ENCODE measurements around the gene BIRC6.
"Not testable (repeated sequence)": the region's sequence is repeated elsewhere in the genome, so short reads cannot be mapped to it uniquely, and the experiment has no call there.

The BIRC6 gene

DNA sequence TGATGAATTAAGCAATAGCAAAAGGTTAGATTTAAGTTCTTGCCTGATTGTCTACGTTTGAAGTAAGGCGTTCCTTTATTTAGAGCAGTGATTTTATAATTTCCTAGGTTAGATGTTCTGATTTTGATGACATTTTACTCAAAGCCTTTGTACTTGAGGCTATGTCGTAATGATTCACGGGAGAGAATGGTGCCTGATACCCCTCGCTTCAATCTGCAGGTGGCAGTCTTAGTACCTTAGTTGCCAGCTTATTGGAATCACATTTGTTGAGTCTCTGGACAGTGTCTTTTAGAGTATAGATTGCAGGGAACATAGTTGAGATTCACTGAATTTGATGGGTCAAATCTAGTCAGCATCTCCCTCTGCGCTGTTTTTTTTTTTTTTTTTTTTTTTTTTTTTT, 89.5 kb downstream of the BIRC6 start:
- in situ Hi-C loops (cut with MboI; ENCODE audit: low sequenced_read_pairs): no loop called here

DNA sequence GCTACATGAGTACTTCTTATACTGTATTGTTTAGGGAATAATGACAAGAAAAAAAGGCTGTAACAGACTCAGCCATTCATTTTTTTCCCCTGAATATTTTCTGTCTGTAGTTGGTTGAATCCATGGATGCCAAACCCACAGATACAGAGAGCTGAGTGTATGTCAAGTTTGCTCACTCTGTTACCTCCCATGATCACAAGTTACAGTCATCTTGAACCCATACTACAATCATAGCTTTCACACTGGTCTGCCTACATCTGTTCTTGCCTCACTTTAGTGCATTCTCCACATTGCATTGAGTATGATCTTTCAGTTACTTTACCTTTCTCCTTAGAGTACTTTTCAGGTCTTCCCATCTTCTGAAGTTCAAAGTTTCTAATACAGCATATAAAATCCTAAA, 94.0 kb downstream of the BIRC6 start:
- in situ Hi-C loops (cut with MboI; ENCODE audit: low sequenced_read_pairs): no loop called here

DNA sequence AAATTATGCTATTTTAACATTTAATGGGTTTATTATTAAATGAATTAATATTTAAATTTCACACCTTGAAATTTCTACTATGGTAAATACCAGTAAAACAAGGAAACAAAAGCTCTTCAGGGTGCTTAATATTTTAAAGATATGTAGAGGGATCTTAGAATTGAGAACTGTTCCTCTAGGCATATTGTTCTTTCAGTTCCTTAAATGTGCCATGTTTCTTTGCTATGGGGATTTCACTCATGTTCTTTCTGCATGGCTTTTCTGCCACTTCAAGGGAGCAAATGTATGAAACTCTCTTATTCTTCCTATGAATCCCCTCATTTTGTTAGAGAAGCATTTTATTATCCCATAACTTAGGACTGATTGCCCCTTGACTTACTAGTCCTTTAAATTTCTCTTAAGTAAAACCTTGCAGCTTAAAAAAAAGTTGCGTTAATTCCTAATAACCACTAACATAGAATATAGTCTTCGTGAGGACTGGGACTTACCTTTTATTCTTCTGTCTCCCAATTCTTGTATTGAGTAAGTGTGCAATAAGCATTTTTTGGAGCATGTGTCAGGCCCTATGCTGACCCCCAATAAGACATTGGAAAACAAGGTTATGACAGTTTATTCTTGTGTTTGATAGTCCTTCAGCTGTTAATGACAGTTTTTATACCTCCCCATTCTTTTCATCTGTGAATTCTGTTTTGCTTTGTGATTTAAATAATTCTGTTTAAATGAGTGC, 95.7 kb downstream of the BIRC6 start:
- in situ Hi-C loops (cut with MboI; ENCODE audit: low sequenced_read_pairs): no loop called here

DNA sequence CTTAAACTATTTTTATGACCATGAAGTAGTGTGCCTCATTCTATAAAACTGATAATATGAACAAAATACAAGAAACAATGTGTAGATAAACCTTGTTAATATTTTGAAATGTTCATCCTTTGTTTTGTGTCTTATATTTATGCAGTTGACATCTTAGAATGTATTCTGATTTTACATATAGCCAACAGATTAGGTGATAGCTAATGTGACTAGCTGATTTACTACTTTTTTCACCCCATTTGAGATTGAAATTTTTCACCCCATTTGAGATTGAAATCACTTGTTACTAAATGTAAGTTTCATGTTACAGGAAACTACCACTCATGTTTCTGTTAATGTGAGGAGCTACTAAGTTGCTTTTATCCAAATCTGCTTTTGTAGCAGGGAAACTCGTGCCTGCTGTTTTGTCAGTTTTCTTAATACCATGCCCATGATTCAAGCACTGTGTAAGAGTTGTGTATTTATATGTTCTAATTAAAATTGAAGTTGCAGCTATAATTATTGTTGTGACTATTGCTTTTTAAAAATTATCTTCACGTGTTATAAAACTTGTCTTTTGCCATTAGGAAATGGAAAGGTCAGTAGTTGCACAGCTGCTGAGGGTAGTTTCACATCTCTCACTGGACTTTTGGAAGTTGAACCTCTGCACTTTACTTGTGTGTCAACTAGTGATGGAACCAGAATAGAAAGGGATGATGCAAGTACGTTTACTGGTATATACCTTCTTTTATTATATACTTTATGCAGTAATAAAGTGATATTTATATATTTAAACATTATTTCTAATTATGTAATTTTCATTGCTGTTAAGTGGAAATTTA, 96.6 kb downstream of the BIRC6 start:
- in situ Hi-C loops (cut with MboI; ENCODE audit: low sequenced_read_pairs): no loop called here

DNA sequence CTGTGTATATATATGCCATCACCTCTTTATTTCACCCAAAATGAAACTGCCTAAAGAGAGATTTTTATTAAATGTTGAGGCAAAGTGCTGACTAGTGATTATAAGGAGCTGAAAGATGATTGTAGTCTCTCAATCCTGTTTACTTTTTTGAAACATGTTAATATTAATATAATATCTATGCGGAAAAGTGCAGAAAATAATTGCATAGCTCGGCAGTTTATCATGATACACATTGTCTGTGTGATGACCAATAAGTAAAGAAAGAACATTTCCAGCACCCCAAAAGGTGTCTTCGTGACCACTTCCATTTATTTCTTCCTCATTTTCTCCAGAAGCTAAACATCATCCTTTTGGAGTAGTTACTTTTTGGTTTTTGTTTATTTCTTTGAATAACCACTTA, 99.0 kb downstream of the BIRC6 start:
- in situ Hi-C loops (cut with MboI; ENCODE audit: low sequenced_read_pairs): no loop called here

GRCh38 chr2:32456808-32457207, 100.0 kb downstream of the BIRC6 start:
- in situ Hi-C loops (cut with MboI; ENCODE audit: low sequenced_read_pairs): no loop called here

DNA sequence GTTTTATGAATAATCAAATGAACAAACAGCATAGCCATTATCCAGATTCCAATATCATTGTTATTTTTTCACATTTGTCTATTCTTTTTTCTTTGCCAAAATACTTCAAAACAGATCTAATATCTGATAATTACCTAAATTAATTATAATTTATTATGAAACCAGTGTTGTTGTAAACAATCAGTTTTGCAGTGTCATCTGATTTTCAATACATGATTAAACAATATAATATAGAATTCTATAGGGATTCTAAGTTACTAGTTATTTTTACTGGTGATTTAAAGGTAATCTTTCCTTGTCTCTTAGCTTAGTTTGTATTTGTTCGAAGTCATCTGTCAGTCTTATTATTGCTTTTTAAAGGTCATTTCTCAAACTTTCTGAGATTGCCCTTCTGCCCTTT, 101.0 kb downstream of the BIRC6 start:
- in situ Hi-C loops (cut with MboI; ENCODE audit: low sequenced_read_pairs): no loop called here

GRCh38 chr2:32460861-32461260, 104.0 kb downstream of the BIRC6 start:
- in situ Hi-C loops (cut with MboI; ENCODE audit: low sequenced_read_pairs): not testable (repeated sequence)

DNA sequence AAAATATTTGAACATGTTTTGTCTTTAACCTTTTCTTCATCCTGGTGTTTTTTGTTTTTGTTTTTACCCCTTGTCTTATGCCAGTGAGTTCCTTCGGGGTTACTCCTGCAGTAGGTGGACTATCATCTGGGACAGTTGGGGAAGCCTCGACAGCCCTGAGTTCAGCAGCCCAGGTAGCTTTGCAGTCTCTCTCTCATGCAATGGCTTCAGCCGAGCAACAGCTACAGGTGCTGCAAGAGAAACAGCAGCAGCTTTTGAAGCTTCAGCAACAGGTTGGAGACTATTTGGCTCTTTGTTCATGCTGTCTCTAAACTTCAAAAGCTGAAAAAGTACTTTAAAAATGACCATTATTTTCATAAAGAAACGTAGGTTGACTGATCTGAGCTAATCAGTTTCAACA, 106.3 kb downstream of the BIRC6 start:
- in situ Hi-C loops (cut with MboI; ENCODE audit: low sequenced_read_pairs): no loop called here

DNA sequence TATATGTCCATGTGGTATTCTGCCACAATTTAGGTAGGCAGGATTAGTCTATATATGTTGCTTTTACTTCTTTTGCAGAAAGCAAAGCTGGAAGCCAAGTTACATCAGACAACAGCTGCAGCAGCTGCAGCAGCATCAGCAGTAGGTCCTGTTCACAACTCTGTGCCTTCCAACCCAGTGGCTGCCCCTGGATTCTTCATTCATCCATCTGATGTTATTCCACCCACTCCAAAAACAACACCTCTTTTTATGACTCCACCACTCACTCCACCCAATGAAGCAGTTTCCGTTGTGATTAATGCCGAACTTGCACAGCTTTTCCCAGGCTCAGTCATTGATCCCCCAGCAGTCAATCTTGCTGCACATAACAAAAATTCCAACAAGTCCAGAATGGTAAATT, 107.6 kb downstream of the BIRC6 start:
- in situ Hi-C loops (cut with MboI; ENCODE audit: low sequenced_read_pairs): no loop called here

- in situ Hi-C loops (cut with MboI; ENCODE audit: low sequenced_read_pairs): no loop called here
These were observed 115.8 kb downstream of the BIRC6 start for GRCh38 chr2:32472605-32473004.

GRCh38 chr2:32474381-32474780, 117.6 kb downstream of the BIRC6 start:
- in situ Hi-C loops (cut with MboI; ENCODE audit: low sequenced_read_pairs): no loop called here

GRCh38 chr2:32478889-32479620, 122.2 kb downstream of the BIRC6 start:
- in situ Hi-C loops (cut with MboI; ENCODE audit: low sequenced_read_pairs): no loop called here

- in situ Hi-C loops (cut with MboI; ENCODE audit: low sequenced_read_pairs): no loop called here
These were observed 123.2 kb downstream of the BIRC6 start for GRCh38 chr2:32479993-32480392.

DNA sequence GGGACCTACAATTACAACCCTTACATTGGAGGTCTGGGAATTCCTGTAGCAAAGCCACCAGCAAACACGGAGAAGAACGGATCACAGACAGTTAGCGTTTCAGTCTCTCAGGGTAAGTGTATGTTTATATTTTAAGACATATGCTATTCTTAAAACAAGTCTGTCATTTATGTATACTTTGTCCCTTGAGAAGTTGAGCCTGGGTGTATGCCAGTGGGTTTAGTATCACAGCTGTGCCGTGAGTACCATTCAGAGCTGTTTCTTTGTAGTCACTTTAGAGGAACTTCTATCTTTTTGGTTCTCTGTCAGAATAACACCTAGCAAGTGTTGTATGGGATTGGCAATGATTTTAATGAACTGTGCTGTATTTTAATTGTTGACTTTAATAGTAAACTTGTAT, 125.6 kb downstream of the BIRC6 start:
- in situ Hi-C loops (cut with MboI; ENCODE audit: low sequenced_read_pairs): no loop called here

- in situ Hi-C loops (cut with MboI; ENCODE audit: low sequenced_read_pairs): no loop called here
These were observed 128.1 kb downstream of the BIRC6 start for GRCh38 chr2:32484937-32485336.

GRCh38 chr2:32485399-32485798, 128.6 kb downstream of the BIRC6 start:
- in situ Hi-C loops (cut with MboI; ENCODE audit: low sequenced_read_pairs): no loop called here

DNA sequence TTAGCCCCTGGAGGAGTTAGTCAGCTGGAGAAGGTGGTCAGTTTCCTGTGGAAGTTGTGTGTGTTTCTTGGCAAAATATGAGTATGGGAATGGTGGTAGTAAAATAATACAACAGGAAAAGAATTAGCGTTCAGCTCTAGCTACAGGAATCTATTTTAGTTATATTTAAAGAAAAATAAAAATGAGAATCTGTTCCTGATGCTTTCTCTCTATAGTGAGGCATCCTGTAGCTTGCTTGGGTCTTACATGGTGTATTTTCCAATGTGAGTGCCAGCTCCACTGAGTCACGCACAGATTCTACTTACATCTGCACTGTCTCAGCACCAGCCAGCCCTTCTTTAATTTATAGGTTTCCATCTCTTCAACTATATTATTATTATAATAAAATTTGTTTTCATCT, 132.2 kb downstream of the BIRC6 start:
- in situ Hi-C loops (cut with MboI; ENCODE audit: low sequenced_read_pairs): no loop called here

- in situ Hi-C loops (cut with MboI; ENCODE audit: low sequenced_read_pairs): no loop called here
These were observed 134.5 kb downstream of the BIRC6 start for GRCh38 chr2:32491346-32491745.

DNA sequence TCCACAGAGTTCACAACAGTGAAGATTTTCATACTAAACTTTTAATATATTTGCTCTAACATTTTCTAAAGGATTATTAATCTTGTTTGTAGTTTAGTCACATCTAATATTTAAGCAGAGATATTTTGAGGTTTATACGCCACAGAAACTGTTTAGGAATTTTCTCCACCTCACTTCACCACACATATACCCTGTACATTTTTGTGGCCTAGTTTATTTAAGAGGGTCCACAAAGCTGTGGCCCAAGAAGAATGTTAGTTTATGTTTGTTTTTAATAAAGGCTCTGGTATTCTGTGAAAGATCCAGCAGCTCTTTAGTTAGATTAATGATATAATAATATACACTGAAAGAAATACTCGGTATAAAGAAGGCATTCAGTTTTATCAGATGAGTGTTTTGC, 138.3 kb downstream of the BIRC6 start:
- in situ Hi-C loops (cut with MboI; ENCODE audit: low sequenced_read_pairs): no loop called here

- in situ Hi-C loops (cut with MboI; ENCODE audit: low sequenced_read_pairs): no loop called here
These were observed 139.8 kb downstream of the BIRC6 start for GRCh38 chr2:32496662-32497061.

DNA sequence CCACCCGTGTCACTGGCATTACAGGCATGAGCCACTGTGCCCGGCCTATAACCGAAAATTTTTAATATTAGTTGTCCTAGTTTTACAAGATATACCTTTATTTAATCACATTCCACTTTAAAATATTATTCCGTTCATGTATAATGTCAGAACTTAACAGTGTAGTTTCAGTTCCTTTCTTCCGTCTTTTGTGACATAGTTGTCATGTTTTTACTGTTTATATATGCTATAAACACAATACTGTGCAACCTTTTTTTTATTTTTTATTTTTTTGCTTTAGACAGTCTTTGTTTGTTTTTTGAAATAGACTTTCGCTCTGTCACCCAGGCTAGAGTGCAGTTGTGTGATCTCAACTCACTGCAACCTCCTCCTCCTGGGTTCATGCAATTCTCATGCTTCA, 141.5 kb downstream of the BIRC6 start:
- in situ Hi-C loops (cut with MboI; ENCODE audit: low sequenced_read_pairs): no loop called here

All from hTERT RPE-1 (cell line).